ENCODE data around the gene MAN2A2.

DNA sequence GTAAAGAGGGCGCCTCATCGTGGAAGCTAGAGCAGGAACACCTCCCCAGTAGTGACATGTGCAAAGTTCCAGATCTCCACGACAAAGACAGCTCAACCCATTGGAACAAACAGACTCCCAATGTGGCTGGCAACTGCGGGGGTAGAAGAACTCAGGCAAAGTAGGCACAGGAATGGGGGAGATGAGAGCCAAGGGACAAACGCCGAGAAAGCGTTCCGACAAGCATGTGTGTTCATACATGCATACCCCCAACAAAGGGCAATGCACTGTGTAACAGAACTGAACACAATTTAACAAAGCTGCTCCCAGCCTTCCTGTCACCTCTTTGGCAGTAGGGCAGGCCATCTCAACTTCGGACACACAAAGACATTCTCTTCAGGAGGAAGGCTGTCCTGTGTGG is 63.2 kb downstream of the MAN2A2 start:
- TF ChIP-seq, protein P1, sequence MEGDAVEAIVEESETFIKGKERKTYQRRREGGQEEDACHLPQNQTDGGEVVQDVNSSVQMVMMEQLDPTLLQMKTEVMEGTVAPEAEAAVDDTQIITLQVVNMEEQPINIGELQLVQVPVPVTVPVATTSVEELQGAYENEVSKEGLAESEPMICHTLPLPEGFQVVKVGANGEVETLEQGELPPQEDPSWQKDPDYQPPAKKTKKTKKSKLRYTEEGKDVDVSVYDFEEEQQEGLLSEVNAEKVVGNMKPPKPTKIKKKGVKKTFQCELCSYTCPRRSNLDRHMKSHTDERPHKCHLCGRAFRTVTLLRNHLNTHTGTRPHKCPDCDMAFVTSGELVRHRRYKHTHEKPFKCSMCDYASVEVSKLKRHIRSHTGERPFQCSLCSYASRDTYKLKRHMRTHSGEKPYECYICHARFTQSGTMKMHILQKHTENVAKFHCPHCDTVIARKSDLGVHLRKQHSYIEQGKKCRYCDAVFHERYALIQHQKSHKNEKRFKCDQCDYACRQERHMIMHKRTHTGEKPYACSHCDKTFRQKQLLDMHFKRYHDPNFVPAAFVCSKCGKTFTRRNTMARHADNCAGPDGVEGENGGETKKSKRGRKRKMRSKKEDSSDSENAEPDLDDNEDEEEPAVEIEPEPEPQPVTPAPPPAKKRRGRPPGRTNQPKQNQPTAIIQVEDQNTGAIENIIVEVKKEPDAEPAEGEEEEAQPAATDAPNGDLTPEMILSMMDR (IDR thresholded peaks at IDR 0.05): no peak
- TF ChIP-seq EP300 (IDR thresholded peaks at IDR 0.05; ENCODE audit: low read depth): no peak
- no peak for TF ChIP-seq POLR2AphosphoS5 (IDR thresholded peaks at IDR 0.05)
